Measurements from ENCODE around the gene BLCAP. TPM values are rescaled to one million over a fixed set of nuclear protein-coding genes. Genes with fewer than 3 reads are reported as not detected.
"Not testable (repeated sequence)": the region's sequence is repeated elsewhere in the genome, so short reads cannot be mapped to it uniquely, and the experiment has no call there.

Gene BLCAP
- total RNA-seq (10 to 100 TPM; 46.9 to 68.7 TPM), polyA plus RNA-seq (10 to 100 TPM; 35.2 to 36.4 TPM)
- long read RNA-seq, donor 1, full-length matches to known transcripts, result 149 of 166 reads
- long read RNA-seq, donor 1, partial matches to known transcripts, result 2 of 166 reads
- long read RNA-seq, donor 1, other reads (novel, unspliced or antisense), result 15 of 166 reads
- long read RNA-seq, donor 2, full-length matches to known transcripts, result 41 of 45 reads
- long read RNA-seq, donor 2, partial matches to known transcripts, result 0 of 45 reads
- long read RNA-seq, donor 2, other reads (novel, unspliced or antisense), result 4 of 45 reads

GRCh38 chr20:37527638-37528445 lies at the start of gene BLCAP:
BLCAP (minus strand) TSS chr20:37527876; CDS start chr20:37519174, 8,702 bp downstream.
- H3K4me1 ChIP-seq (ENCODE audit: control insufficient read depth in 1 of 2, insufficient read depth in 2 of 2, low read length in 2 of 2), result peaks cover 0 to 3% of the 10 kb centered on the region in 2 donors
- peak within 1 kb of the TSS; percentile 88 to 93 for H3K4me3 ChIP-seq (ENCODE audit: low read length in 2 of 2)
- ATAC-seq (ENCODE audit: low FRiP score) (peak; percentile 95), DNase-seq (peak; percentile 93 to 97)
- no peaks in the 10 kb centered on the region for H3K36me3 ChIP-seq (ENCODE audit: control insufficient read depth in 1 of 2, insufficient read depth in 2 of 2, low read length in 1 of 2)
- 0% methylated on average over 61 to 62 of the region's 62 CpGs for WGBS, 2 donors
- H3K27me3 ChIP-seq (ENCODE audit: control insufficient read depth in 1 of 2, insufficient read depth in 2 of 2, low read length in 1 of 2), result no peaks in the 10 kb centered on the region
- no peaks in the 10 kb centered on the region for H3K9me3 ChIP-seq (ENCODE audit: control insufficient read depth, low read length)
- intact Hi-C loops (cut with DNase I), result loop anchor here in 1 of 2 donors (5.0 kb wide), 1 partner anchor 136 kb away; no protein-coding TSS in a partner anchor
- H3K27ac ChIP-seq (ENCODE audit: low read depth in 1 of 2, low read length in 2 of 2), result peak within 1 kb of the TSS in 1 of 2 donors; percentile 74

- WGBS, 2 donors, result 70 to 72% methylated on average over 4 of the region's 4 CpGs
- H3K4me3 ChIP-seq (ENCODE audit: low read length in 2 of 2); DNase-seq; ATAC-seq (ENCODE audit: low FRiP score); H3K4me1 ChIP-seq (ENCODE audit: control insufficient read depth in 1 of 2, insufficient read depth in 2 of 2, low read length in 2 of 2); H3K9me3 ChIP-seq (ENCODE audit: control insufficient read depth, low read length); H3K27ac ChIP-seq (ENCODE audit: low read depth in 1 of 2, low read length in 2 of 2); H3K36me3 ChIP-seq (ENCODE audit: control insufficient read depth in 1 of 2, insufficient read depth in 2 of 2, low read length in 1 of 2); H3K27me3 ChIP-seq (ENCODE audit: control insufficient read depth in 1 of 2, insufficient read depth in 2 of 2, low read length in 1 of 2); intact Hi-C loops (cut with DNase I): not testable (repeated sequence)
Observed at GRCh38 chr20:37577436-37577835, 49.8 kb upstream of the BLCAP start.

GRCh38 chr20:37576911-37577310 lies 49.2 kb upstream of the BLCAP start:
- intact Hi-C loops (cut with DNase I), result no loop called here
- WGBS, 2 donors, result 63 to 69% methylated on average over 1 of the region's 1 CpG
- Histone ChIP-seq H3K9me3 (ENCODE audit: control insufficient read depth, low read length) (no peaks in the 10 kb centered on the region), H3K4me3 (ENCODE audit: low read length in 2 of 2) (no peak overlapping the region), H3K36me3 (ENCODE audit: control insufficient read depth in 1 of 2, insufficient read depth in 2 of 2, low read length in 1 of 2) (no peaks in the 10 kb centered on the region), H3K27me3 (ENCODE audit: control insufficient read depth in 1 of 2, insufficient read depth in 2 of 2, low read length in 1 of 2) (no peaks in the 10 kb centered on the region), H3K27ac (ENCODE audit: low read depth in 1 of 2, low read length in 2 of 2) (no peak overlapping the region), H3K4me1 (ENCODE audit: control insufficient read depth in 1 of 2, insufficient read depth in 2 of 2, low read length in 2 of 2) (no peaks in the 10 kb centered on the region)
- ATAC-seq (ENCODE audit: low FRiP score) (no peak), DNase-seq (no peak)

GRCh38 chr20:37575884-37576283 lies 48.2 kb upstream of the BLCAP start:
- WGBS, 2 donors, result 29 to 44% methylated on average over 1 of the region's 1 CpG
- intact Hi-C loops (cut with DNase I), result no loop called here
- ATAC-seq (ENCODE audit: low FRiP score) (no peak), DNase-seq (no peak)
- H3K4me3 ChIP-seq (ENCODE audit: low read length in 2 of 2), result no peak overlapping the region
- H3K27me3 ChIP-seq (ENCODE audit: control insufficient read depth in 1 of 2, insufficient read depth in 2 of 2, low read length in 1 of 2), result no peaks in the 10 kb centered on the region
- H3K9me3 ChIP-seq (ENCODE audit: control insufficient read depth, low read length), result no peaks in the 10 kb centered on the region
- H3K36me3 ChIP-seq (ENCODE audit: control insufficient read depth in 1 of 2, insufficient read depth in 2 of 2, low read length in 1 of 2), result no peaks in the 10 kb centered on the region
- no peak overlapping the region for H3K27ac ChIP-seq (ENCODE audit: low read depth in 1 of 2, low read length in 2 of 2)
- no peaks in the 10 kb centered on the region for H3K4me1 ChIP-seq (ENCODE audit: control insufficient read depth in 1 of 2, insufficient read depth in 2 of 2, low read length in 2 of 2)

GRCh38 chr20:37574199-37574890 lies 46.7 kb upstream of the BLCAP start:
- WGBS, 2 donors, result 69 to 71% methylated on average over 5 of the region's 5 CpGs

GRCh38 chr20:37573626-37574198 lies 46.0 kb upstream of the BLCAP start:
- H3K27me3 ChIP-seq (ENCODE audit: control insufficient read depth in 1 of 2, insufficient read depth in 2 of 2, low read length in 1 of 2), result no peaks in the 10 kb centered on the region
- H3K9me3 ChIP-seq (ENCODE audit: control insufficient read depth, low read length), result no peaks in the 10 kb centered on the region
- DNase-seq, result no peak
- intact Hi-C loops (cut with DNase I), result no loop called here
- ATAC-seq (ENCODE audit: low FRiP score), result no peak
- no peak overlapping the region for H3K4me3 ChIP-seq (ENCODE audit: low read length in 2 of 2)
- no peak overlapping the region for H3K27ac ChIP-seq (ENCODE audit: low read depth in 1 of 2, low read length in 2 of 2)
- WGBS, 2 donors, result 73 to 77% methylated on average over 9 of the region's 9 CpGs
- H3K4me1 ChIP-seq (ENCODE audit: control insufficient read depth in 1 of 2, insufficient read depth in 2 of 2, low read length in 2 of 2), result no peaks in the 10 kb centered on the region
- no peaks in the 10 kb centered on the region for H3K36me3 ChIP-seq (ENCODE audit: control insufficient read depth in 1 of 2, insufficient read depth in 2 of 2, low read length in 1 of 2)

More at GRCh38 chr20:37574199-37574890, 46.7 kb upstream of the BLCAP start:
- H3K27me3 ChIP-seq (ENCODE audit: control insufficient read depth in 1 of 2, insufficient read depth in 2 of 2, low read length in 1 of 2), result no peaks in the 10 kb centered on the region
- intact Hi-C loops (cut with DNase I), result no loop called here
- H3K4me1 ChIP-seq (ENCODE audit: control insufficient read depth in 1 of 2, insufficient read depth in 2 of 2, low read length in 2 of 2), result no peaks in the 10 kb centered on the region
- no peaks in the 10 kb centered on the region for H3K36me3 ChIP-seq (ENCODE audit: control insufficient read depth in 1 of 2, insufficient read depth in 2 of 2, low read length in 1 of 2)
- no peak for ATAC-seq (ENCODE audit: low FRiP score)
- H3K9me3 ChIP-seq (ENCODE audit: control insufficient read depth, low read length), result no peaks in the 10 kb centered on the region
- H3K4me3 ChIP-seq (ENCODE audit: low read length in 2 of 2), result no peak overlapping the region
- no peak for DNase-seq
- H3K27ac ChIP-seq (ENCODE audit: low read depth in 1 of 2, low read length in 2 of 2), result no peak overlapping the region

GRCh38 chr20:37571033-37571432 lies 43.4 kb upstream of the BLCAP start:
- no peaks in the 10 kb centered on the region for H3K4me1 ChIP-seq (ENCODE audit: control insufficient read depth in 1 of 2, insufficient read depth in 2 of 2, low read length in 2 of 2)
- DNase-seq (no peak), ATAC-seq (ENCODE audit: low FRiP score) (no peak)
- no peak overlapping the region for H3K4me3 ChIP-seq (ENCODE audit: low read length in 2 of 2)
- intact Hi-C loops (cut with DNase I), result no loop called here
- 74 to 78% methylated on average over 5 to 6 of the region's 6 CpGs for WGBS, 2 donors
- H3K27me3 ChIP-seq (ENCODE audit: control insufficient read depth in 1 of 2, insufficient read depth in 2 of 2, low read length in 1 of 2), result no peaks in the 10 kb centered on the region
- no peaks in the 10 kb centered on the region for H3K36me3 ChIP-seq (ENCODE audit: control insufficient read depth in 1 of 2, insufficient read depth in 2 of 2, low read length in 1 of 2)
- no peak overlapping the region for H3K27ac ChIP-seq (ENCODE audit: low read depth in 1 of 2, low read length in 2 of 2)
- H3K9me3 ChIP-seq (ENCODE audit: control insufficient read depth, low read length), result no peaks in the 10 kb centered on the region

- no peak for ATAC-seq (ENCODE audit: low FRiP score)
- no peaks in the 10 kb centered on the region for H3K9me3 ChIP-seq (ENCODE audit: control insufficient read depth, low read length)
- no peaks in the 10 kb centered on the region for H3K27me3 ChIP-seq (ENCODE audit: control insufficient read depth in 1 of 2, insufficient read depth in 2 of 2, low read length in 1 of 2)
- 89 to 92% methylated on average over 1 of the region's 1 CpG for WGBS, 2 donors
- no peak overlapping the region for H3K27ac ChIP-seq (ENCODE audit: low read depth in 1 of 2, low read length in 2 of 2)
- no peaks in the 10 kb centered on the region for H3K4me1 ChIP-seq (ENCODE audit: control insufficient read depth in 1 of 2, insufficient read depth in 2 of 2, low read length in 2 of 2)
- no peaks in the 10 kb centered on the region for H3K36me3 ChIP-seq (ENCODE audit: control insufficient read depth in 1 of 2, insufficient read depth in 2 of 2, low read length in 1 of 2)
- no peak overlapping the region for H3K4me3 ChIP-seq (ENCODE audit: low read length in 2 of 2)
- intact Hi-C loops (cut with DNase I), result no loop called here
- DNase-seq, result no peak
Observed at GRCh38 chr20:37570419-37570818, 42.7 kb upstream of the BLCAP start.
